Lower leg skin (tissue), 3 donors: ENCODE results near the gene EYA2.

Experiments
- CTCF ChIP-seq, 3 donors: fragments of 450-650 bp; IDR thresholded peaks; one replicate each; pipeline ENCODE4 v1.5.1; 2016; ENCODE audit warnings: antibody characterized with exemption in 3 of 3, mild to moderate bottlenecking in 3 of 3, moderate library complexity in 2 of 3
- POLR2A ChIP-seq, 2 donors: fragments of 450-650 bp; IDR thresholded peaks; one replicate each; pipeline ENCODE4 v1.6.1; 2016 to 2017; ENCODE audit warnings: antibody characterized with exemption in 2 of 2, mild to moderate bottlenecking in 1 of 2, moderate library complexity in 1 of 2

- TF ChIP-seq POLR2A (IDR thresholded peaks at IDR 0.05) = no peak
- no peak for TF ChIP-seq CTCF (IDR thresholded peaks at IDR 0.05)
These were observed 28.8 kb upstream of the EYA2 start for GRCh38 chr20:46865824-46866223.
